Dermis blood vessel endothelial cell (primary cell): ENCODE measurements around the gene GAS2. TPM values are rescaled to one million over a fixed set of nuclear protein-coding genes. Genes with fewer than 3 reads are reported as not detected.

ENCODE experiments used
- DNase-seq: peaks from one replicate; pipeline ENCODE4 v3.0.0; 2010
- total RNA-seq: library from RNA; depleted of rRNA; stranded (reverse); fragments of >200 nt; gene quantifications from 2 replicates; pipeline ENCODE4 v1.2.3, GENCODE V29; 2014

GAS2 gene
- total RNA-seq, 1 donor from 2014 or later: 1.7 TPM

- DNase-seq: peak; percentile 70
Observed at GRCh38 chr11:22787551-22788162, 121.2 kb downstream of the GAS2 start.

GRCh38 chr11:22792497-22792896 lies 126.1 kb downstream of the GAS2 start:
- peak; percentile 90 for DNase-seq

GRCh38 chr11:22795914-22796313 lies 129.5 kb downstream of the GAS2 start:
- no peak for DNase-seq

- DNase-seq: no peak
Observed at GRCh38 chr11:22797047-22797446, 130.6 kb downstream of the GAS2 start.

GRCh38 chr11:22798901-22799300 lies 132.5 kb downstream of the GAS2 start:
- DNase-seq: no peak

GRCh38 chr11:22800482-22800881 lies 134.1 kb downstream of the GAS2 start:
- DNase-seq: no peak

- no peak for DNase-seq
Observed at GRCh38 chr11:22802861-22803260, 136.4 kb downstream of the GAS2 start.

- peak; percentile 71 for DNase-seq
Observed at GRCh38 chr11:22807391-22807790, 141.0 kb downstream of the GAS2 start.

GRCh38 chr11:22807855-22808570 lies 141.6 kb downstream of the GAS2 start:
- DNase-seq: no peak

- peak; percentile 93 for DNase-seq
Observed at GRCh38 chr11:22808571-22809197, 142.3 kb downstream of the GAS2 start.

- DNase-seq: no peak
Observed at GRCh38 chr11:22809893-22810292, 143.5 kb downstream of the GAS2 start.

GRCh38 chr11:22822203-22822602 lies 155.8 kb downstream of the GAS2 start:
- DNase-seq: no peak

- no peak for DNase-seq
Observed at GRCh38 chr11:22828373-22828772, 162.0 kb downstream of the GAS2 start.

- peak; percentile 99 for DNase-seq
Observed at GRCh38 chr11:22829231-22830081, 163.0 kb downstream of the GAS2 start, which contains the start of gene SVIP. TSS of gene SVIP (minus strand) at chr11:22829801. CDS start at chr11:22829748, 53 bp downstream.

- DNase-seq: no peak
Observed at GRCh38 chr11:22830082-22830414, 163.6 kb downstream of the GAS2 start.

- peak; percentile 57 for DNase-seq
Observed at GRCh38 chr11:22832315-22833015, 166.1 kb downstream of the GAS2 start.

GRCh38 chr11:22846726-22847125 lies 180.3 kb downstream of the GAS2 start:
- no peak for DNase-seq

- no peak for DNase-seq
Observed at GRCh38 chr11:22851477-22851876, 185.1 kb downstream of the GAS2 start.

GRCh38 chr11:22859756-22860155 lies 193.3 kb downstream of the GAS2 start:
- DNase-seq: no peak

- DNase-seq: no peak
Observed at GRCh38 chr11:22860241-22860640, 193.8 kb downstream of the GAS2 start, which contains the start of gene CCDC179. TSS of gene CCDC179 (minus strand) at chr11:22860474. CDS start at chr11:22860421, 53 bp downstream.
